ENCODE results near the gene INPP4B.

Gene INPP4B

DNA sequence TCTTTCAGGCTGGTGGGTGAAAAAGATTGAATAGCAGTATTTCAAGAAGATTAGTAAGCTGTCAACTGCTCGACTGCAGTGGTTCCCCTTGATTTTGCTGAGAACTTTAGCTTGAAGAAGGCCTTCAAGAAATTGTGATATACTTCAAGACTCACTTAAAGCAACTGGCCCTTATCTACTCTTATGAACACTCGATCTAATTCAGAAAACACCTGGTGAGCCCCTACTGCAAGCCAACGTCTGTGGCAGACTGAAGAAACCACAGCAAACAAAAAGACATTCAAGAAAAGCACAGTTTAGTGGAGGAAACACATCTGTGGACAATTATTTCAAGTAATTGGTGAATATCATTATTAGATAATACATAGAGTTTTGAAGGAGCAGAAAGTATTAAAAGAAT lies 119.0 kb downstream of the INPP4B start:
- no peak for DNase-seq (ENCODE audit: low spot score)

DNA sequence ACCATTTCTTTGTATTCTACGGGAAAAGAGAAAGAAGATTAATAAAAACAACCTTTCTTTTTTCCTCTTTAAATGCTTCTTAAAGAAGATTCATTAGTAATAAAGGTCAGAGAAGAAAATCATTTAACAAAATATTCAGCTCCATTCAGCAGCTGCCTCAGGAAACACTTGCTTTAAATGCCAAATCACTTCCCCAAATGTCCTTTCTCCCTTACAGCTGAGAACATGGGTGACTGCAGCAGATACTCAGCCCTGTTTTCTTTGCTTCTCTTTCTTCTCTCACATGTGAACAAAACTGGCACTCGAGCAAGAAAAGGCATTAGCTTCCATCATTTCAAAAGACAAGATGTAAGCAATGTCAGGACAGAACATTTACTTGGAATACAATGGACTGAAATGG lies 120.2 kb downstream of the INPP4B start:
- no peak for DNase-seq (ENCODE audit: low spot score)

DNA sequence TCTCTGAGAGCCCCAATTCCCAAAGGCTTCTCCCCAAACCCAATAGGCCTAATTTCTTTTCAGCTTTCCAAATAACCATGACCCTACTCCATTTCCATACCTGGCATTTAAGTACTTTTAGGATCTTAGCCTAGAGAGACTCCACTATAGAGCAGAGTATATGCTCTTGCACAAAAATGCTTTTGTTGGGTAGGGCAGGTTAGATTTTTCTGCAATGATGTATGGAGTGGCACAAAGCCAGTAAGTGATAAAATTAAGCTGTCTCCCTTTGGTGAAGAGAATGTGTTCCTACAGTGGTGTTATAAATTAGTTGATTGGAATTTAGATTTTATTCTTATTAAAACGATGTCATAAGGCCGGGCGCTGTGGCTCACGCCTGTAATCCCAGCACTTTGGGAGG lies 124.9 kb downstream of the INPP4B start:
- no peak for DNase-seq (ENCODE audit: low spot score)

DNA sequence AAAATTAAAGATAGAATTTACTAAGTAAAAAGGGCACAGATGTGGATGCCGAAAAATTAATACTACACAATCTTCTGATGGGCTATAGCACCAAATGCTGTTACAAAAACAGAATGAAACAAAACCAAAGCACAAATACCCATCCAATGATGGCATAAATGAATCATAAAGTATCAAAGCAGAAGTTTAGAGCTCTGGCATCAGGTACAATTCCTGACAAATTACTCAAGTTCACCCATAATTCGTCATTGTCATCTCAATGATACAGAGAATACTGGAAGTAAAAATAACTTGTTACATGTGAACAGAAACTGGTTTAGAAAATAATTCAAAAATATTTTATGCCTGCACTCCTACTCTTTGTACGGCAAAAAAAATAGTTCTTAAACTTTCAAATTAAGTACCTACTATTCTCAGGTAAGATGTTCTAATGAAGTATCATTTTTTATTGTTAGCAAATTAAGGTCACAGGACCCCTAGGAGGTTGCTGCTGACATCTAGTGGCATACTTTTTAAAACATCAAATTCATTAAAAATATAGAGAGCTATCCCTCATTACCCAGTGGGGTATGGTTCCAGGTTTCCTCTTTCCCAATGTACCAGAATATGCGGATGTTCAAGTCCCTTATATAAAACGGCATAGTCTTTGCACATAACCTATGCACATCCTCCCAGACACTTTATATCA lies 126.1 kb downstream of the INPP4B start:
- no peak for DNase-seq (ENCODE audit: low spot score)

DNA sequence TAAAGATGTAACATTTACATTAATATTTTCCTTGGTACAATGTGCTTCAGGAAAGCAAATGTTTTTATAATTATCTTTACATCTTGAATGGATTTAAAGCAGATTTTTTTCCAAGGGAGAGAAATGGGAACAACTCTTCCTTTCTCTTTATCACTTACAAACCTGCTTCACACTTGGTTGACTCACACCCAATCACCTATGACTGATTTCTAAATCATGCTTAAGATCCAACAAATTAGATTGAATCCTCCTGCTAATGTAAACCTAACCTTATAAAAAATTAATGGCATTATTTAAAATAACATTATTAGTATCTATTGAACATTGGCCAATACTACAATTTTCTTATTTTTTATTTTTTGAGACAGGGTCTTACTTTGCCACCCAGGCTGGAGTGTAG lies 127.1 kb downstream of the INPP4B start:
- no peak for DNase-seq (ENCODE audit: low spot score)

DNA sequence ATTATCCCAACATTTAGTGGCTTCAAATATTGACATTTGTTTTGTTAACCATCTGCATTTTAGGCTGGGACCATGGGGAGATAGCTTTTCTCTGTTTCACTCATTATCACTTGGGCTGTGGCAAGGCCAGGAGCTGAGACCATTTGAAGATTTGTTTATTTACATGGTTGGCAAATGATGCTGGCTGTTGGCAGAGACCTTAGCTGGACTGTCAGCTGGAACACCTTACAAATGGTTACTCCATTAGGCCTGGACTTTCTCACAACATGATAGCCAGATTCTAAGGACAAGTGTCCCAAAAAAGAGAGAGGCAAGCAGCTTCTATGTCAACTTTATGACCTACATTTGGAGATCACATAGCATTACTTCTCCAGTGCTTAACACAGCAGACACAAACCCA lies 130.4 kb downstream of the INPP4B start:
- no peak for DNase-seq (ENCODE audit: low spot score)

DNA sequence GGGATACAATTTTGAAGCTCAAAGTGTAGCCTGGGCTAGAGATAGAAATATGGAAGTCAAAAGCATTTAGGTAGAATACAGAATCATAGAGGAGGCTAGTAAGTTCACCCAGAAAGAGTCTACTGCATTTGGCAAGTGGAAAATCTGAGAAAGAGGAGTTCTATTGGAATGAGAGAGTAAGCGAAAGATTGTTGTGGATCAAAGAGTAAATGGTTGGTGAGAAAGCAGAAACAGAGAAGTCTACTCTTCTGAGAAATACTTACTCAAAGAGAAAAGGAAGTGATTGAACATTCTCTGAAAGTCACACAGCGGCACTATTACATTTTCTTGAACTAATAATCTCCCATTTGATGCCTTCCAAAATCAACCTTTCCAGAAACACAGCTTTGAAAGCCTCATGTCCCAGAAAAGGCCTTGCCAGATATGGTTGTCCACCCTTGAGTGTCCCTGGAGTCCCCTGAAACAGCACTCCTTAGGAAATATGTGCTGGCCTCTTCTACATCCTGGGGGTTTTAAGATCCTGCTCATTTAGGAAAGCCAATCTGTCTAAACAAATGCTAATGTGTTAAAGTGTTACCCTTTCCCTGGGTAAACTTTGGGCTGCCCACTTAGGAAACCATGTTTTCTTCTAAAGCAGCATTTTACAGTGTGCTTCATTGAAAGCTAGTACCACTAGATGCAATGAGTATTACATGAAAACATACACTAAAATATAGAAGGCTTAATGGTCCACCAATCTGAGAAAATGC lies 132.6 kb downstream of the INPP4B start:
- no peak for DNase-seq (ENCODE audit: low spot score)

DNA sequence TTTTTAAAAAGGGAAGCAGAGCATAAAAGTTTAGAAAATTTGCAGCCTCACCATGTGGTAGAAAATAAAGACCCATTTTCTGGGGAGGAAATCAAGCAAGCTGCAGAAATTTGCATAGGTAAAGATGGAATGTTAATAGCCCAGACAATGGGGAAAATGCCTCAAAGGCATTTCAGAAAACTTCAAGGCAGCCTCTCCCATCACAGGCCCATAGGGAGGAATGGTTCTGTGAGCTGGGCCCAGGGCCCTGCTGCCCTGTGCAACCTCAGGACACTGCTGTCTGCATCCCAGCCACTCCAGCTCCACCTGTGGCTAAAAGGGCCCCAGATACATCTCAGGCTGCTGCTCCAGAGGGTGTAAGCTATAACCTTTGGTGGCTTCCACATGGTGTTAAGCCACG lies 137.9 kb downstream of the INPP4B start:
- no peak for DNase-seq (ENCODE audit: low spot score)

DNA sequence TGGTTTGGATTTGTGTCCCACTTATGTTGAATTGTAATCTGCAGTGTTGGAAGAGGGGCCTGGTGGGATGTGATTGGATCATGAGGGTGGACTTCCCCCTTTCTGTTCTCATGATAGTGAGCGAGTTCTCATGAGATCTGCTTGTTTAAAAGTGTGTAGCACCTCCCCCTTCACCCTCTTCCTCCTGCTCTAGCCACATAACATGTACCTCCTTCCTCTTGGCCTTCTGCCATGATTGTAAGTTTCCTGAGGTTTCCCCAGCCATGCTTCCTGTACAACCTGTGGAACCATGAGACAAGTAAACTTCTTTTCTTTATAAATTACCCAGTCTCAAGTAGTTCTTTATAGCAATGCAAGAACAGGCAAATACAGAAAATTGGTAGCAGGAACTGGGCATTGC lies 138.7 kb downstream of the INPP4B start:
- DNase-seq (ENCODE audit: low spot score), result no peak

DNA sequence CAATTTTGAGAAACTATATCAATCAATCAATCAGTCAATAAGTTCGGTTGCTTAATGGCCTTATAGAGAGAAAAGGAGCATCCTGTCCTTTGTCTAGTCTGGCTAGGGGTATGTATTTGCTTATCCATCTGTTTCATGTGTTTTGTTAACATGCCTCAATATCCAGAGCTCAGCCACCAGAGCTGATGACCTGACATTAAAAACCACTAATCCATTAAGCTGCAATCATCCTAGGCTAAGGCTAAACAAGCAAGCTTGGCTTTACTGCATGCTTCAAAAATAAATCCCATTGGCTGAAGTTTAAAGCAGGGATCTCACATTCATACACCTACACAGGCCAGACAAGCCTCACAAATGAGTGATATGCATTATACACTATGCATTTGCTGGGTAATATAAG lies 139.7 kb downstream of the INPP4B start:
- DNase-seq (ENCODE audit: low spot score), result no peak

DNA sequence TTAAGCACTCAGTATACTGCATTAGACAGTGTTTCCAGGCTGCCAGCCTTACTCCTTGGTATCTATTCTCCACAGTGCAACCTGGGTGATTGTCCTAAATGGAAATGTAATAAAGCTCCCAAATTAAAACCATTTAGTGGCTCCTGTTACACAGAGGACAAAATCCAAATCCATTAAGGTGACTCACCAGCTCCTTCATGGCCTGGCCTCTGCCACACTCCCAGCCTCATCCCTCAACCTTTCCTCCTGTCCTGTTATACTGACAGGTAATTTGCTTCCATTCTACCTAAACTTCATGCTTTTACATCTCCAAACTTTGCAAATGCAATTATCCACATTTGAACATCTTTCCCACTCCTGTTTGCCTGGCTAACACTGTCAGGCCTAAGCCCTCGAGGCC lies 140.3 kb downstream of the INPP4B start:
- no peak for DNase-seq (ENCODE audit: low spot score)

DNA sequence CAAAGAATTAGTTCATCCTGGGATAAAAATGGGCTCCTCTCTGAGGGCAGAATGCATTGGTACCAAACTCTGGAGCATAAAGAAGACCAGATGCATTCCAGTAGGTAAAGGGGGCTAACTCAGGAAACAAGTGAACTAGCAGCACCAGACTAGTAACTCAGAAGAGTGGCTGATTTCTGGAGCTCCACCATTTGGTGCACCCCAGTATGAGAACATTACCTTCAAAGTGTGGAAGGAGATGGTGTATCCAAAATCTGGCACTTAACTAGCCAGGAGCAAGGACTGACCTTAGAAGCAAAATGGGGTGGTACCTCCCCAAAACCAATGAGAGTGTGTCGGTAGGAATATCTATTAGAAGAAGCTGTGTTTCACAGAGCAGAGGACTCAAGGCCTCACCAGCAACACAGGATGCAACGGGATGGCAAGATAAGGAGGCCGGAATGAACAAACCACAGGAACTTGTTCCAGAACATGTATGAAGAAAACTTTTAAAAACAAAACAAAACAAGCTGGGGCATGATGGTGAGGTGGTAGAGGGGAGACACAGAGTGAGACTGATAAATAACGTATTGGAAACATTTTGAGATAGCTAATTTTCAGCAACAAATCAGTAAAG lies 142.3 kb downstream of the INPP4B start:
- DNase-seq (ENCODE audit: low spot score), result no peak

DNA sequence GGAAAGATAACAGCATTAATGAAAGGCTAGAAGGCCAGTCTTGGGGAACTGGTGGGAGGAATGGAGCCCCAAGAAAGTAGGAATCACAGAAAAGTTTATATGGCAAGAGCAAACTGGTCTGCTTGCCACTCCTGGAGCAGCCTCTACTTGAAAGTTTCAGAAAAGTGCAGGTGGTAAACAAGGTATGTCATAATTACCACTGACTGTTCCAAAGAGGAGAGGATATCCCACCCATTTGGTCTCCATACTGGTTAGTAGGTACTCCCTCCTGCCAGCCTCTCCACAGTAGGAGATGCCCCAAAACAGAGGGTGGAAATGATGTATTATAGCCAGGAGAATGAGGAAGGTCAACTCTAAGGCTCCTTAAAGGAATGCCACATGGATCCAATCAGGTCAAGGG lies 145.1 kb downstream of the INPP4B start:
- DNase-seq (ENCODE audit: low spot score), result no peak

DNA sequence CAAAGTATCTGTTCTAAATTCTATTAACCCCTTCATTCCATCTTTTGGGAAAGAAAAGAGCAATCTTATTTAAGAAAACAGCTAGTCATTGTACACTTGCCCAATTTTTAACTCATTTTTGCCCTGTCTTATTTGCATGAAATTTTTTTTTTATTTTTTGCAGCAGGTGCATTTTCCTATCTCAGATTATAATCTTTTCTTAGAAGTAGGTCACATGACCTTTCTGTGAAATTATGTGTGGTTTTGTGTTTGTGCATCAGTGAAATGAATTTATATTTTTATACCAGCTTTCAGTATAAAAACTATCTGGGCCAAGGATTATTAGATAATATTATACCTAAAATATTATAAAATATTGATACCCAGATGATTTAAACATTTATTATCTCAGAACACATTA lies 145.6 kb downstream of the INPP4B start:
- DNase-seq (ENCODE audit: low spot score), result no peak

DNA sequence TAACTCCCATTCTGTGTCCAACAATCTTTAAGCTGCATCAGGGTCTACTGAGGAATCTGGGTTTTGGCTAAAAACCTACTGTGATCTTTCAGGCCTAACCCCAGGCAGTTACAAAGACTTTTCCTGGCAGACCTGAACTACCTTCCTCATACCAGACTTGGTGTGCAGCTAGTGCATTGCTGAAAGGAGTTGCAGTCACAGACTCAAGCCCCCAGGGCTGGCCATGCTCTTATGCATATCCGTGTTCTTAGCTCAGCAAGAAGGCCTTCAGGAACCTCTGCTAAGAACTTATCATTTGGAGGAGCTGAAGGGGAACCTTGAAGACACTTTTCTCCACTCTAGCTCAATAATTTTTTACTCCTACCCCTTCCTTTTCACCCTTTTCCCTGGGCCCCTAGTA lies 147.5 kb downstream of the INPP4B start:
- DNase-seq (ENCODE audit: low spot score), result no peak

DNA sequence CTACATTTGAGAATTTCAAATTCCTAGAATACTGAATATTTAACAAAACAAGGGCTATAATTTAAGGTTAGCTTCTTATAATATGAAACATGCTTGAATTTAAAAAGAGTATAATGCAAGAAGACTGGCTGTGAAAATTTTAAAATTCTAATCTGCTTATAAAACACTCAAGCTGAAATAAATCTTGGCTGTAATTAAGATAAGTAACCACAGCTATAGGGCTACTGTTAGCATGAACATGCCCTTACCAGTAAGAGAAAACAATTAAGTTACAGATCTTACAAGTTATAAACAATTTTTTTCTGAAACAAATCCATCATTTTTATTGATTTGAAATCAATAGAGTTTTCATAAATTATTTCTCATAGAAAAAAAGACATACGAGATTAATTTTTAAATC lies 148.2 kb downstream of the INPP4B start:
- no peak for DNase-seq (ENCODE audit: low spot score)

DNA sequence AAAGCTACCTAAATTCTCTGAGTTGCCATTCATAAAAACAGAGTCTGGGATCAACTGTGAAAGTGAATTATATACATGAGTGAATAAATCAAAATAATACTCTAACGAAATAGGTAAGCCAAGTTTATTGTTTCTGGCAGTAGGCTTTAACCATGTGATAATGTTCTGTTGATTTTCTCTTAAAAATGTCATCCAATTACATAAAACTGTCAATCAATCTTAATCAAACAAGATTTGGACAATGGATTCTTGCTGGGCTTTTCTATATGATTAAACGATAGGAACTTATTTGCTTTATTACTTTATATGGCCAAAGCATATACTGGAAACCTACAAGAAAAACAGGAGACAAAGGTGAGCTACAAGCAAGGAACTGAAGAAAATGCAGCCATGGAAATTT lies 148.8 kb downstream of the INPP4B start:
- DNase-seq (ENCODE audit: low spot score), result no peak

DNA sequence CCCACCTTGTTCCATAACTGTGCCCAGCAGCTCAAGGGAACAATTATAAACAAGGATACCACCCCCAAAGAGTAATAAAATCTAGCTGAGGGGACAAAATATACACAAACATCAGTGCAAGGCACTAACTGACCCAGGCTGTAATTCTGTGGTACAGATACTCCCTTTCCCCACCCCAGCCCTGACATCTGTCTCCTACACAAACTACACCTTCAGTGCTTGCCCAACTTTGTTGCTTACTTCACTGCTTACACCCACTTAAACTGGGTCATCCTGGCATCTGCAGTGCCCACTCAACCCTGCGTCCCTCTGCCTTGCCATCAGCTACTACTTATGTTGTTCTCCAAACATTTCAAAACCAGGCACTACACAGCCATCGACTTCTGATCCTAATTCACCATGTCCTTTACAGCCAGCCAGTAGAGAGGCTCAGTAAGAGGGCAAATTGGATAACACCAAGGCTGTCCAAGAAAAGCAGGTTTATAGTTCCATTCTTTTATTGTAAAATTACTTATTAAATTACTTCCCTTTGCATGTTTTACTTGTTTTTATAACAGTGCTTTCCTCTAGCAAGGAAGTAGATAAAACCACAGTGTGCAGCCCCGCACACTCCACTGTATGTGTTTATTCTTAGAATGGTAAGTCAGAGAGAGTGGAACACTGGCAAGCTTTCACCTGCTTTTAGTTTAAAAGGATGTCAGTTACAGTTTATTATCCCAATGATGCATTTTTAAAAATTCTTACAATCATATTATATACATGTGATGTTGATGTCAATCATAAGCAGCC lies 149.6 kb downstream of the INPP4B start:
- DNase-seq (ENCODE audit: low spot score), result no peak

DNA sequence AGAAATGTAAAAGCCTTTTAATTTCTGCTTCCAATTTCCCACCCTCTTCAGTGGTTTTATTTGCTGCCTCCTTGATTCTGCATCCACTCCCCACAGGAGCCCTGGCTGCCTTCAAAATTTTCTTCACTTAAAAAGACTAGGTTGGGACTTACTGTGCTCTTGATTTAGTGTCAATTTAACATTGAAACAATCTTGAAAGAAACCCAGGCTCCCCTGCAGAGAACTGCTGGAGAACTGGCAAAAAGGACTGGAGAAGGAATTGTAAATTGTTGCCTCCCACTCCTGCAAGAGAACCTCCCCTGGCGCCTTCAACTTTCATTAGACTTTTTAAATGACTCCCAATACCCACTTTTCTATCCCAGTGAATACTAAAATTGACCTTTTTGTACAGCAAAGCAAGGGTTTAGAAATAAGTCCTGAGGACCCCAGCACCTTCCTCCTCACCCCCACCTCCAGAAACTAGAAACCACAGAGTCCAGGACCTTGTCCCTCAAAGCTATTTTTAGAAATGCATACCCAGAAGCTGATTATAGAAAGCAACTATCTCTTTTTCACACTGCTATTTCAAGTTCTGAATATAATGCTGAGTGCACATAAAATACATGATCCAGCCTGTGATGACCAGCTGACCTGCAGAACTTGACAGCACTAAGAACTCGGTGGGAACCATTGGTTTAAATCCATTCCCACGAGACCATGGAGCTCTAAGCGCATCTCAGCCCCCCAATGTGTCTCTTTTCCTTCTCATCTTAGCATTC lies 155.5 kb downstream of the INPP4B start:
- no peak for DNase-seq (ENCODE audit: low spot score)

DNA sequence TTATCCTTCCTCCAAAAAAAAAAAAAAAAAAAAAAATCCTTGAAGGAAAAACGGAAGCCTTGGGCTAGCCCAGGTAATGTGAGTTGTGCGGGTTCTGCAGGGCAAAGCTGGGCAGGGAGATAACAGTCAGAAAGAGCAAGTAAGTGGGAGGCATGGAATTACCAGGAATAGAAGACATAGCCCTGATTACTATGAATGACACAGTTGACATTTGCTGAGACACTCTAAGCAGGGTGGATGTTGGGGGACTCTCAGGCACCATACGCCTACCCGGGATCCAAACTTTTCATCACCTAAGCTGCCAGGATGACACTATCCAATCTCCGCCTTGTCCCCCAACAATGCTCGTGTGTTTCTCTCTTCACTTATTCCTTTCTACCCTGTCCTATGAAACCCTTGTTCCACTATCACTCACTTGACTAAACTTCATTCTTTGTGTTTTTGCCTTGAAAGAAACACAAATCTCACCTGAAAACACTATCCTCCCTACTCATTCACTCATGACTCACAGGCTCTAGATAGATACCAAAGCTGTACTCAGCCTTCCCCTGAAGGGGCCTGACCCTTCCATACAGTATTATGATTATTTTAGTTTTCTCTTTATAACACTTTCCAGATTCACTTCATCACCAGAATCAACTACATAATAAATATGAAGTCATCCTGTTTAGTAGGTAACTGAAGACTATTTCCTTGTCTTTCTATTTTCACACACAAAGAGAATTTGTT lies 158.4 kb downstream of the INPP4B start:
- DNase-seq (ENCODE audit: low spot score), result no peak

DNA sequence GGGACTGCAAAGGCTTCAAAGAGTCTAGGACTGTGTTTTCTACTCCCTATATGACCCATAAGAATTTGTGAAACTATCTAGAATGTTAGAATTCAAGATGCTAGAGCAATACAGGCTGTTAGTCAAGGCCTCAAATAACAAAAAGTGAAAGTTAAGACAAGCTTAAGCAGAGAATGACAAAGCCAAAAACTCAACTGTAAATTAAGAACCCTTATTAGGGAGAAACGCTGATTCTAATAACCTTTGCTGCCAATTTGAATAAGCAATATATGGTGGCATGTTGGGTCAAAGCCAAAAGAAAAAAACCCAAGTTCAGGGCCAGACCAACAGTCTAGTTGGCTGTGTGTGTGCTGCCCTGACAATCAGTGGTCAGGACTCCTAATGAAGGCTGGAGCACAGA lies 160.0 kb downstream of the INPP4B start:
- DNase-seq (ENCODE audit: low spot score), result no peak

Data from left forelimb (tissue), 1 donor.